ENCODE data around the gene TRIP10. TPM values are rescaled to one million over a fixed set of nuclear protein-coding genes. Genes with fewer than 3 reads are reported as not detected.

Gene TRIP10
- total and polyA plus RNA-seq, 2 of the 13 experiments (the other 11 are each of a cell fraction or from before 2014, with no cell fraction given) = 32.5 to 33.2 TPM

- TF ChIP-seq CEBPG (CRISPR knock-in tag; IDR thresholded peaks at IDR 0.05) (no peak), GTF2F1 (IDR thresholded peaks at IDR 0.05; ENCODE audit: low read length) (no peak), ZFAT (CRISPR knock-in tag; conservative IDR thresholded peaks at IDR 0.05) (no peak), REST (IDR thresholded peaks at IDR 0.05; ENCODE audit: borderline replicate concordance in 1 of 2, low read depth in 1 of 2, low read length in 2 of 2) (0 out of 4 replicates have a peak, but pooled peaks of 1 of the 2 experiments have one; percentile 48), TFDP1 (CRISPR knock-in tag; IDR thresholded peaks at IDR 0.05; ENCODE audit: borderline replicate concordance) (no peak), MATR3 (CRISPR knock-in tag; IDR thresholded peaks at IDR 0.05) (no peak), POGK (CRISPR knock-in tag; conservative IDR thresholded peaks at IDR 0.05) (0 out of 2 replicates have a peak, but pooled peaks have one; percentile 53), MXD4 (CRISPR knock-in tag; IDR thresholded peaks at IDR 0.05) (peak; percentile 89), MXD3 (CRISPR knock-in tag; IDR thresholded peaks at IDR 0.05) (peak; percentile 77), MEF2D (CRISPR knock-in tag; IDR thresholded peaks at IDR 0.05) (0 out of 2 replicates have a peak, but pooled peaks have one; percentile 21), PCBP1 (IDR thresholded peaks at IDR 0.05; ENCODE audit: borderline replicate concordance, low read depth, low read length) (peak; percentile 82; the same call in 1 of the 2 replicates), HMGXB4 (CRISPR knock-in tag; IDR thresholded peaks at IDR 0.05; ENCODE audit: borderline replicate concordance in 1 of 2, low read depth in 1 of 2) (peak; percentile 31 to 38; a peak in 2 of 4 replicates), MAFK (conservative IDR thresholded peaks at IDR 0.05 in 1 of 2, IDR thresholded peaks at IDR 0.05 in 1 of 2; ENCODE audit: low read length in 2 of 2) (no peak), ZNF124 (CRISPR knock-in tag; IDR thresholded peaks at IDR 0.05) (no peak), ZNF143 (CRISPR knock-in tag; IDR thresholded peaks at IDR 0.05) (peak; percentile 32; the same call in 1 of the 2 replicates), ETV6 (CRISPR knock-in tag; conservative IDR thresholded peaks at IDR 0.05) (no peak), ETV5 (CRISPR knock-in tag; IDR thresholded peaks at IDR 0.05; ENCODE audit: borderline replicate concordance) (no peak), ZMAT3 (CRISPR knock-in tag; conservative IDR thresholded peaks at IDR 0.05) (0 out of 2 replicates have a peak, but pooled peaks have one; percentile 55), ZMYM2 (CRISPR knock-in tag; IDR thresholded peaks at IDR 0.05) (0 out of 2 replicates have a peak, but pooled peaks have one; percentile 18), SPEN (CRISPR knock-in tag; IDR thresholded peaks at IDR 0.05; ENCODE audit: low read depth) (peak; percentile 69; the same call in 1 of the 2 replicates)
Observed at GRCh38 chr19:6718741-6719539, 20.5 kb upstream of the TRIP10 start (continued).

Measured in HepG2 (cell line).